ENCODE results near the gene TOP2B.

Gene TOP2B

DNA sequence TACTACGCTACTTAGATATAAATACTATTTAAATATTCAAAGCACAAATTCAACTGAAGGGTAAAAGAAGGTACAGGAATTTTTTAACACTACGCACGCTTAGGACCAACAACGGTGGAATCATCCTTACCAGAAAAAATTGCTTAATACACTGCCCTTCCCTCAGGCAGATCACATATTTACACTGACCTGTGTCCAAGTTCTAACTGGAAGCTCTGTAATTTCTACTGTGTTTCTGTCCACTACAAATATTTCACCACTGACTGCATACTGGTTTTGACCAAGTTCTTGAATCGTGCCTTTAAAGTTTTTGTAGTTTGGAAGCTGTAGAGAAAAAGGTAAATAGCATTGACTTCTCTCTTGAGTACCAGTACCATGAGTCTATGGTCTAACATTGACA lies 44.2 kb downstream of the TOP2B start:
- in situ Hi-C loops (cut with MboI; ENCODE audit: low sequenced_read_pairs) = no loop called here

DNA sequence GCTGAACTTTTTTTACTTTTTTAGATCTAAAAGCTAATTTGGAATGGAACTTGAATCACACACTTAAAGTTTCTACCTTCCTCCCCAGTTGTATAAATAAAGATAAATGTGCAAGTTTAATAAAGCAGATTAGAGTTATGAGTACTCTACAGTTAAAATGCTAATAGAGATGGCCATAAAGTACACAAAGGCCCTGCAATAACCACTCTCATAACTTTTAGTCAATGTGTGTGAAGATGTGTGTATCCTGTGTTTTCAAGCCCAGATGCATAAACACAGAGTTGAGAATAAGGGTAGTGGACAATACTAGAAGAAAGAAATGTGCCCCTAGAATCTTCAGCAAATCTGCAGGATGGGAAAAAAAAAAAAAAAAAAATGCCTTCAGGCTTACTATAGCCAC lies 45.3 kb downstream of the TOP2B start:
- in situ Hi-C loops (cut with MboI; ENCODE audit: low sequenced_read_pairs) = no loop called here

GRCh38 chr3:25618028-25618427 lies 46.7 kb downstream of the TOP2B start:
- in situ Hi-C loops (cut with MboI; ENCODE audit: low sequenced_read_pairs) = no loop called here

DNA sequence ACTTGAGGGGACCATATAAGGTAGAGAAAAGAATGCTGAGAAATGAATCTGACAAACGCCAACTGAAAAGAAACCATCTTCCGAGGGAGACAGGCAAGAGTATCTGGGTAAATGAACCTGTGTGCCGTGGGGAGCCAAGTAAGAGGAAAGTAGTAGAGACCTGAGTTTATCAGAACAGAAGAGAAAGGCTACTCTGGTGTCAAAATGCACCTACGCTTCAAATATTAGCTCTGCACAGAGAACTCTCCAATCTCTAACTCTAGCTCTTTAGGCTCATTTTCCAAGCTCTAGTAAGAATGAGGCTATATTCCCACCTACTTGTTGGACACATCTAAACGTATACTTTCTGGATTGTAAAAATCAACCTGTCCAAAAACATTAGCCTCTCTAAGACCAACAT lies 53.5 kb downstream of the TOP2B start:
- in situ Hi-C loops (cut with MboI; ENCODE audit: low sequenced_read_pairs) = no loop called here

DNA sequence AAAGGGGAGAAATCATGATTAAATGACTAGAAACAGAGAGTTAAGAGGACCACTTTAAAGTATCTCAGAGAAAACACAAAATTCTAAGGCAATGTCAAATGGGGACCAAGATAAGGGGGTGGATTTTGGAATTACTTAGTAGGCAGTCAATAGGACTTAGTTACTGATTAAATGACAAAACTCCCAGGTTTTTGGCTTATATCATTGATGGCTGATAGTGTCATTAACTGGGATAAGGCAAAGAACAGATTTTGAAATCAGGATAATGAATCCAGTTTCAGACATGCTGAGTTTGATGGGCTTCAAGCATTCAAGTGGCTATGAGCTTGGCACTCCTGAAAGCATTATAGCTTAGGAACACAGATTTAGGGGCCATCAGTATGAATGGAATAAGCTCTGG lies 53.9 kb downstream of the TOP2B start:
- in situ Hi-C loops (cut with MboI; ENCODE audit: low sequenced_read_pairs) = no loop called here

DNA sequence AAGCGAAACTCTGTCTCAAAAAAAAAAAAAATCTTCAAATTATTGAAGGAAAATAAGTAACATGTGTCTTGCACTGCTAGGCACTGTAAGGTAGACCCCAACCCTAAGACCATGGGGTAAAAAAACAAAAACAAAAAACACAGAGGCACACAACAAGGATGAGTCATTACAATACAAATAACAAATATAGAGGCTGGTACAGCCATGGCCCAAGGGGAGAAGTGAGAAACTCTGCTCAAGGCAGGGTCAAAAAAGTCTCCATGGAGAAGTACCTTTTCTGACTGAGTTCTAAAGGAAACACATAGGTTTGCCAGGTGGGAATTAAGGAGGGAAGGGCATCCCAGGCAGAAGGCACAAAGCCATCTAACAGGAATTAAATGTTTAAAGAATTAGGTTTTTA lies 54.5 kb downstream of the TOP2B start:
- in situ Hi-C loops (cut with MboI; ENCODE audit: low sequenced_read_pairs) = no loop called here

DNA sequence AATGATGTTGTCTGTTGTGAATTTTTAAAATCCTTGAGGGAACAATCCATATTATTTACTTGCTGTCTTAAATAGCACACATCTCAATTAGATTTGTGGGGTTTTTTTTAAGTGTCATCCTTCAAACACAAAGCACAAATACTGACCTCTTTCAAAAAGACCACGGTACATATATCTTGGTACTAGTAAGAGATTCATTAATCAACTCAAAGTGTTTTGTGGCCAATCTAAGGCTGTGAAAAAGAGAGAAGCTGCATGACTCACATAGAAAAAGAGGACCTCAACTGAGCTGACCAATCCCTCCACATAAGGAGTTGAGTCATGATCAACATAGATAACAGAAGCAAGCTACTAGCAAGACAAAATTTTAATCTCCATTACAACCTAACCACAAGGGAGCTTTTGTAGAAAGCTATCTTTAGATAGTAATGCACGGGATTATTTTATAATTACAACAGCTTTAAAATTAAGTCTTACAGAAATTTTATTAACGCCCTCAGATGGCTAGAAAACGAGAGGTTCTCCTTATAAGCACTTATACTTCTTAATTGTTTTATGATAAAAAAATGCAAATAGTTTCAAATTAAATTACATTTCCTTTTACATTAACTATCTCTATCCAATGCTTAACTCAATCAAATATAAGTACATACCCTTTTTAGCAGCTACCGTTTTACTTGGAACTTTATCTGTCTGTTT lies 60.5 kb downstream of the TOP2B start:
- in situ Hi-C loops (cut with MboI; ENCODE audit: low sequenced_read_pairs) = no loop called here

DNA sequence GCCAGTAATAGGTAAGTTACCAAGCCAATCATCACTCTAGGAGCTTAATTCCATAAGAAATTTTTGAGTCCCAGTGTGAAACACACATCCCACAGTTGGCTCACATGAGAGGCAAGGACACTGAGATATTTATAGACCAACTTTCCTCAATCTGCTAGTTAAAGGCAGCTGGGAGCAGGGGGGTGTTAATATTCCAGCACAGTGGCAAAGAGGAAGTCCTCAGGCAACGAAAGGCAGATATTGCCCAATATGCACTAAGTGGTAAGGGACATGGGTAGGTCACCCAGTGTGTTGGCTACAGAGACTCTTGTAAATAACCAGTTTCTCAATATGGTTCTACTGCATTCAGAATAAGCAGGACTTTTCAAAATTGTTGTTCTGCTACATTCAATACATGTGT lies 61.0 kb downstream of the TOP2B start:
- in situ Hi-C loops (cut with MboI; ENCODE audit: low sequenced_read_pairs) = no loop called here

- in situ Hi-C loops (cut with MboI; ENCODE audit: low sequenced_read_pairs) = no loop called here
Observed at GRCh38 chr3:25597535-25598101, 67.1 kb downstream of the TOP2B start.

DNA sequence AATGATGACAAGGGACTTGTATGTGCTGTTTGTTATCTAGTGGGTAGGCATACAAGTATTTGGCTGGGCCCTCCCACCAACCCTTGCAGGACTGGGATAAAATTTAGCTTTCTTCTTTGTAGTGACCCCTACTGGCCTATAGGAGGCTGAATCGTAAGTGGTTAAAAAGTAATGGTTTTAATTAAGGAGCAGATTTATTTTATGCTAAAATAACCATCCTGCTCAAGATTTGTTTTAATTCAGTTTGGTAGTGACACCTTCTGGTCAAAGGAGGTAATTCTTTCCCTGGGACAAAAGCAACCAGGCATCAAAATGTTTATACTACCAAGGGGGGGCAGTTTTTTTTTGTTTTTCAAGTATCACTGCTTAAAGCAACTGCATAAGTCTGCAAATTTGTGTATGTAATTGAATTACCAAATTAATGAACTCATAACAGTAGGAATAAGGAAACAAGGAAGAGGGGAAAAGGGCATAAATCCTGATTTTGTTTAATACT lies 70.7 kb downstream of the TOP2B start:
- in situ Hi-C loops (cut with MboI; ENCODE audit: low sequenced_read_pairs) = no loop called here

DNA sequence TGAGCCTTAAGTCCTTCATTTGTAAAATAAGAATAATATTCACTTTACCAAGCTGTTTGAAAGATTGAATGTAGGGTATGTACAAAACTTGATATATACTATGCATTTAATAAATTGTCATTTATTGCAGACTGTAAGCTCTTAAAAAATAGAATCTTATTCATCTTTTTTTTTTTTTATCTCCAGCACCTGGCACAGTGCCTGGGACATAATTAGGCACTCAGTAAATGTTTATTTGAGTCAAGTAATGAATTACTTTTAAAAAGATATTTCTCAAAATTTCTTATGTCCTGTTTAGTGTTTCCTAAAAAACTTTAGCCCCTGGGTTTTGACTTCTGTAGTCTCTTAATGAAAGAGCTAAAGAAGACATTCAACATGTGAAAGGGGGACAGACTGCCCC lies 71.7 kb downstream of the TOP2B start:
- in situ Hi-C loops (cut with MboI; ENCODE audit: low sequenced_read_pairs) = no loop called here

DNA sequence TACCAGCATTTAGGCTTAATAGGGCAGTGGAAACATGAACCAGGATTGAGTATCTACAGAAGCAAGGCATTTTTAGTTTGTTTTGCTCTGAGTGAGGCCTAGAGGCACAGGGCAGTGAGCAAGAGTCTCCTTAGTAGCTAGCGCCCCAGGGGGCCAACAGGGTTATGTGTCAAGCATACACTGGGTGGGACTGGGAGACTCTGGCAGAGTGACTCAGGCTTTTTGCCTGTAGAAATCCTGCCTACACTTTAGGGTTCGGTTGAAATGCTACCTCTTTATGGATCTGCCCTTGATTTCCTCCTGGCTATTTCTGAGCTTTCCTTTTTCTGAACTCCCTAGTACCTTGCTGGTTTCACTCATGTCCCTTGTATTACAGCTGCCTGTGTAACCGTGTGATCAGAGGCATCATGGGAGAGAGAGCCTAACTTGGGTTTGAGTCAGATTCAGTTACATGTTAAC lies 72.2 kb downstream of the TOP2B start:
- in situ Hi-C loops (cut with MboI; ENCODE audit: low sequenced_read_pairs) = no loop called here

GRCh38 chr3:25589783-25590258 lies 74.9 kb downstream of the TOP2B start:
- in situ Hi-C loops (cut with MboI; ENCODE audit: low sequenced_read_pairs) = no loop called here

- in situ Hi-C loops (cut with MboI; ENCODE audit: low sequenced_read_pairs) = no loop called here
Observed at GRCh38 chr3:25589104-25589782, 75.5 kb downstream of the TOP2B start.

- in situ Hi-C loops (cut with MboI; ENCODE audit: low sequenced_read_pairs) = no loop called here
Observed at GRCh38 chr3:25588441-25589103, 76.1 kb downstream of the TOP2B start.

- in situ Hi-C loops (cut with MboI; ENCODE audit: low sequenced_read_pairs) = no loop called here
Observed at GRCh38 chr3:25587975-25588374, 76.7 kb downstream of the TOP2B start.

- in situ Hi-C loops (cut with MboI; ENCODE audit: low sequenced_read_pairs) = no loop called here
Observed at GRCh38 chr3:25587526-25587925, 77.2 kb downstream of the TOP2B start.

DNA sequence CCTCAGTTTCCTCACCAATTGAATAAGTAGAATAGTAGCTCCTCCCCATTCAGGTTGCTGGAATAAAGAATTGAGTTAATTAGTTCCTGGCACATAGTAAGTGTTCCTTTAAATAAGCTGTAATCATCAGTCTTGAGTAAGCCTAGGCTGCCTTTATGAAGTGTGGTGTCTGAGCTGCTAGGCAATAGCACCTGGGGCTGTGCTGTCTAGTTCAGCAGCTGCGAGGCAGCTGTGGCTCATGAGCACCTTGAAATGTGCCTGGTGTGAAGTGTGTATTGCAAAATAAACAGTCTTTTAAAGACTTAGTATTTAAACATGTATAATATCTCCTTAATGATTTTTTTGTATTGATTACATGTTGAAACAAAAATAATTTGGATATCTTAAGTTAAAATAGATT lies 77.6 kb downstream of the TOP2B start:
- in situ Hi-C loops (cut with MboI; ENCODE audit: low sequenced_read_pairs) = no loop called here

DNA sequence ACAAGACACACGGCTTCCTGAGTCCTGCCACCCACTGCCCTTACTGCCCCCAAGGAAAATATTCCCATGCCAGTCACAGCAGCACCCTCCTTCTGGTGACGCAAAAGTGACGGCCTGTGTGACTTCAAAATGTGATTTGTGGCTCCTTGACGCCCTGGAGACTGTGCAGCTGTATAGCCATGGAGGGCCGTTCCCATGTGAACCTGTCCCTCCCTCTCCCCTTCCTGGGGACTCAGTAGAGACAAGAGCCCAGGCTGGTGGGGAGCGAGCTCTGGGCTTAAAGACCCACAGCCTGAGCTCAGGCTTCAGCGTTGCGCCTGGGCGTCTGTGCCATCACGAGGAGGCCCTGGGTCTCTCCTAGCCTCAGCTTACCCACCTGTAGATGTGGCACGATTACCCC lies 78.2 kb downstream of the TOP2B start:
- in situ Hi-C loops (cut with MboI; ENCODE audit: low sequenced_read_pairs) = no loop called here

- in situ Hi-C loops (cut with MboI; ENCODE audit: low sequenced_read_pairs) = no loop called here
Observed at GRCh38 chr3:25586167-25586505, 78.6 kb downstream of the TOP2B start.

DNA sequence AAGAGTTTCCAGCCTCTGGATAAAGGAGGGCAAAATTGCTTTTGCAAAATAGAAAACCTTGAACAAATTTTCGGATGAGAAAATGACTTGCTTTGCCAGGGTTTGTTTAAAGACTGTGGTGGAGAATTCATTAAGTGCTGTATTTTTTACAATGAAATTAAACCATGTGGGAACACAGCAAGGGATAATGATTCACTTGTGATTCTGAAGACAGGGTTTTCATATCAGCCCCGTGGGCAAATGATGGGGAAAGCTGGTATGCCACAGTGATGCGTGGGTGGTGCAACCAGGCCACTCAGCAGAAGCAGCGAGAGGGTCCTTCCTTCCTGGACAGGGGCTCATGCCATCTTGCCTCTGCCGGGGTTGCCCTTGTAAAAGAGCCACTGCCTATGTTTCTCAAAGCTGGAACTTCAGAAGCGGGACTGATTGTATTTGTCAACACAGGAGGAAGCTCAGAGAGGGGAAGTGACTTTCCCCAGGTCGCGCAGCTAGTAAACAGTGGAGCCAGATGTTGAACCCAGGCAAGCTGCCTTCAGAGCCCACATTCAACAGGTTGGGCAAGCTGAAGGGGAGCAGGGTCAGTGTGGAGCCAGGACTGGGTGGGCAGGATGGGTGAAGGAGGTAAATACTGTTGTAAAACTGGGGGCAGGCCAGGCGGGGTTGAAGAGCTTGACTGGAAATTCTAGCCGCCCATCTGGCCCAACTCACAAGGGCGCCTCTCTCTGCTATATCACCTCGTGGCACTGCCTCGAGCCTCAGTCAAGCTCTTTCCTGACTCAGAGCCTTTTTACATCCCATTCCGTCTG lies 79.1 kb downstream of the TOP2B start:
- in situ Hi-C loops (cut with MboI; ENCODE audit: low sequenced_read_pairs) = no loop called here

All from HL-60/S4 treated with retinoic acid at 250 ng/mL for 4 days and 3 days (cell line).